Ureter (tissue), 1 donor: ENCODE measurements around the gene MTX1. TPM values are rescaled to one million over a fixed set of nuclear protein-coding genes. Genes with fewer than 3 reads are reported as not detected.
A peak's percentile ranks its signal among the peaks of the same experiment; 100 is the strongest.

ENCODE experiments used
- DNase-seq: peaks from one replicate; pipeline ENCODE4 v3.0.0-alpha.2; 2020; ENCODE audit warnings: low spot score
- total RNA-seq: library from RNA; stranded (reverse); gene quantifications from one replicate; pipeline ENCODE4 v1.2.4, GENCODE V29; 2023
- donor health status: DM: yes; HTN: yes; CAD: no.

Gene MTX1
- total RNA-seq, 1 donor from 2014 or later = 31.6 TPM

DNA sequence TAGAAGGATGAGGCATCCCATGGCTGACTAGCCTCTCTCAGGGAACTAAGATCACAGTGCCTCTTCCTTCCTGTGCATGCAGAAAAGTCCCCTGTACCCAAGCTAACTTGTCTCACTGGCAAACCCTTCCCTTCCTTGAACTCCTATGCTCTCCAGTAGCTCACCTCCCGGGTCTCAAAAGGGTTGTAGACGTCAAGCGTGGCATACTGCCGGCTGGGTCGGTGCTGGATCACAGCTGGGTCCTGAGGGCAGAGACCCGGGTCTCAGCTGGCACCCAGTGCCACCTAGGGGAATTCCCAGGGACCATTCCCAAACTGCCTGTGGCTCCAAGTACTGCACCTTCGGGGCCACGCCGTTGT lies 53.0 kb downstream of the MTX1 start:
- no peak for DNase-seq

DNA sequence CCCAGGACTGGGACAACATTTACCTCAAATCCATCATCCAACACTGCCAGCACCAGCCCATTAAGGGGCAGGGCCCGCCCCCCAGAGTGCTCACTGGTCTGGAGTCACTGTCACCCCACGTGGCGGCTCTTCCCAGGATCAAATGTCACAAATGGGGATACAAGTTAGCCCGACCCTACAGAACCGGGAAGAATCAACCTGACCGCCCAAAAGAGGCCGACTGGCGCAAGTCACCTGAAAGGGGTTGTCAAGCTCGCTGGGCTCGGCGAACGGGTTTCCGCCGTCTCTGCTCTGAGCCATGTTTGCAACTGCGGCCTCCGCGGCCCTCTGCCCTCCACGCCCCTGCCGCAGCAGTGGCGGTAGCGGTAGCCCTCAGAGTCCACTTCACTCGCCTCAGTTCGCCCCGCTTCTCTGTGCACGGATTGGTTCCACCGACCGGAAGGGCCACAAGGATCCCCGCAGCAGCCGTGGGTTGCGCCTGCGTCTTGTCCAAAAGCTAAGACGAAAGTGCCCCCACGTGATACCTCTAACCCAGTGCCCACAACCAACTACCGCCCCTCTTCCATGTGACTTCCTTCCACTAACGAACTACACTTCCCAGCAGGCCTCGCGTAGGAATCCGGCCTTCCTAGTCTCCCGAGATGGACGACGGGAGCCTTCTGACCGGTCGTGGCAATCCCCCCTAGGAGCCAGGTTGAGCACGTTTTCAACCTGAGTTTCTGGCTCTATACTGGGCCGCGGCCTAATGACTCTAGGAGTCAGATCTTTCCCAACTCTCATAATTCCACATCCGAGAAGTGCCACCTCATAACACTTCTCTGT lies 53.6 kb downstream of the MTX1 start, which contains the start of gene SCAMP3:
SCAMP3 (minus strand) TSS at position 509 of the 822 bp plus-strand sequence; CDS start at position 300, 209 bp downstream.
- peak; percentile 97 for DNase-seq

DNA sequence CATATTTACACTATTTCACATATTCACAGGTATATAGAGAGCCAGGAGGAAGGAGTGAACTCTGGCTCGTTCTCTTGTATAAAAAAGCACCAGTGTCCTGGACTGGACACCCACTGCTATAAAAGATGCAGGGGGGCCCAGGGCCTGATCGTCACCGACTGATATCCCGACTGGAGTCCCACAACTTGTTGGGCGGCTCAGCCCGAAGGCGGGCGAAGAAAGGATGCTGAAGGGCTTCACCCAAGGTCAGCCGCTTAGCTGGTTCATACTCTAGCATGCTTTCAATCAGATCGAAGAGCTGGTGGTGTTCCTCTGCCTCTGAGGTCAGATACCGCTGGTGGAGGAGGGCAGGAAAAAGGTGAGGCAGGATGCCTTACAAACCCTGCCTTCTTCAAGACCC lies 54.6 kb downstream of the MTX1 start:
- DNase-seq = no peak

Other genes with a start within 250 kb of the MTX1 start
- 35.8 TPM for gene PYGO2, start 246.9 kb upstream of the MTX1 start, total RNA-seq
- gene SHC1, start 237.9 kb upstream of the MTX1 start, total RNA-seq = 216 TPM
- gene CKS1B, start 234.0 kb upstream of the MTX1 start, total RNA-seq = 24.8 TPM
- gene FLAD1, start 225.4 kb upstream of the MTX1 start, total RNA-seq = 48.3 TPM
- gene LENEP, start 215.1 kb upstream of the MTX1 start, total RNA-seq = 0.94 TPM
- gene ZBTB7B, start 205.9 kb upstream of the MTX1 start, total RNA-seq = 92.8 TPM
- 1.2 TPM for gene DCST2, start 174.9 kb upstream of the MTX1 start, total RNA-seq
- gene DCST1, start 174.9 kb upstream of the MTX1 start, total RNA-seq = not detected
- gene ADAM15, start 157.4 kb upstream of the MTX1 start, total RNA-seq = 152 TPM
- 11.2 TPM for gene EFNA4, start 145.0 kb upstream of the MTX1 start, total RNA-seq
- 1.1 TPM for gene EFNA3, start 129.9 kb upstream of the MTX1 start, total RNA-seq
- gene EFNA1, start 80.8 kb upstream of the MTX1 start, total RNA-seq = 111 TPM
- 63.4 TPM for gene SLC50A1, start 72.8 kb upstream of the MTX1 start, total RNA-seq
- 75.4 TPM for gene DPM3, start 68.2 kb upstream of the MTX1 start, total RNA-seq
- 293 TPM for gene KRTCAP2, start 35.4 kb upstream of the MTX1 start, total RNA-seq
- 1.6 TPM for gene TRIM46, start 34.8 kb upstream of the MTX1 start, total RNA-seq
- gene THBS3, start 798 bp upstream of the MTX1 start, total RNA-seq = 54.6 TPM
- gene ENTREP3, start 46.8 kb downstream of the MTX1 start, total RNA-seq = 21.8 TPM
- gene SCAMP3, start 53.7 kb downstream of the MTX1 start, total RNA-seq = 62.6 TPM
- 80.5 TPM for gene CLK2, start 64.8 kb downstream of the MTX1 start, total RNA-seq
- 4.7 TPM for gene HCN3, start 68.8 kb downstream of the MTX1 start, total RNA-seq
- gene PKLR, start 92.7 kb downstream of the MTX1 start, total RNA-seq = not detected
- gene FDPS, start 100.2 kb downstream of the MTX1 start, total RNA-seq = 124 TPM
- 31.4 TPM for gene RUSC1, start 112.2 kb downstream of the MTX1 start, total RNA-seq